A549 (cell line): ENCODE data around the gene KRTAP1-4.
"Not testable (repeated sequence)": the region's sequence is repeated elsewhere in the genome, so short reads cannot be mapped to it uniquely, and the experiment has no call there.

Experiments used
- CBX2 ChIP-seq: fragments of 200-600 bp; sonication (generic); IDR thresholded peaks from 2 replicates; pipeline ENCODE4 v1.6.1; 2016; ENCODE audit warnings: low read depth, mild to moderate bottlenecking, borderline replicate concordance
- CHD2 ChIP-seq: fragments of 150-350 bp; IDR thresholded peaks from 2 replicates; pipeline ENCODE4 v1.6.1; 2014; ENCODE audit warnings: low read length; ENCODE audit not compliant: partially characterized antibody
- CTCF ChIP-seq: fragments of >200 bp; sonication (Bioruptor Twin); formaldehyde crosslinking; IDR thresholded peaks from 3 replicates; pipeline ENCODE4 v1.5.1; 2016
- EHMT2 ChIP-seq: fragments of 200-600 bp; sonication (generic); IDR thresholded peaks from 2 replicates; pipeline ENCODE4 v1.6.1; 2016; ENCODE audit warnings: antibody characterized with exemption, low read depth, mild to moderate bottlenecking, moderate library complexity
- EP300 ChIP-seq, 2 experiments: fragments of >200 bp; sonication (Bioruptor Twin); formaldehyde crosslinking; IDR thresholded peaks; 2 replicates in 1 of 2; 3 replicates in 1 of 2; pipeline ENCODE4 v1.6.1; 2016 to 2017
- HMGXB4 ChIP-seq: fragments of 250-450 bp; sonication (Bioruptor Pico); IDR thresholded peaks from 2 replicates; pipeline ENCODE4 v1.5.0; 2021; ENCODE audit warnings: mild to moderate bottlenecking, moderate library complexity, borderline replicate concordance
- JUNB ChIP-seq: fragments of >200 bp; sonication (Bioruptor Twin); formaldehyde crosslinking; IDR thresholded peaks from 2 replicates; pipeline ENCODE4 v1.6.1; 2016
- MAX ChIP-seq: IDR thresholded peaks from 2 replicates; pipeline ENCODE4 v1.6.1; 2012
- MYC ChIP-seq: IDR thresholded peaks from 2 replicates; pipeline ENCODE4 v1.6.1; 2012; ENCODE audit warnings: mild to moderate bottlenecking, inconsistent platforms, low read length, improper control_type of control experiment, borderline replicate concordance
- PBX3 ChIP-seq: IDR thresholded peaks from 2 replicates; pipeline ENCODE4 v1.6.1; 2012
- POLR2A ChIP-seq: IDR thresholded peaks from 2 replicates; pipeline ENCODE4 v1.6.1; 2012; ENCODE audit warnings: mild to moderate bottlenecking, low read length
- POLR2AphosphoS2 ChIP-seq: conservative IDR thresholded peaks from 2 replicates; pipeline ENCODE4 v1.6.1; 2012; ENCODE audit warnings: low read length, improper control_type of control experiment, inconsistent platforms
- USF2 ChIP-seq: fragments of 450-650 bp; IDR thresholded peaks from 2 replicates; pipeline ENCODE4 v1.6.1; 2014; ENCODE audit warnings: antibody characterized with exemption

GRCh38 chr17:41034346-41034935 lies 4.4 kb upstream of the KRTAP1-4 start, which contains the start of gene KRTAP1-3:
- not testable (repeated sequence) for TF ChIP-seq HMGXB4 (CRISPR knock-in tag); CTCF; EP300 (IDR thresholded peaks at IDR 0.05); MYC; POLR2AphosphoS2; JUNB; MAX; USF2; EHMT2; CHD2; POLR2A; CBX2; PBX3
